ENCODE measurements around the gene COL23A1.
"Not testable (repeated sequence)": the region's sequence is repeated elsewhere in the genome, so short reads cannot be mapped to it uniquely, and the experiment has no call there.

Gene COL23A1

GRCh38 chr5:178201927-178202235 lies 388.3 kb downstream of the COL23A1 start:
- DNase-seq = no peak

GRCh38 chr5:178201221-178201926 lies 388.8 kb downstream of the COL23A1 start:
- no peak for DNase-seq

- DNase-seq = no peak
Observed at GRCh38 chr5:178199581-178200434, 390.4 kb downstream of the COL23A1 start.

GRCh38 chr5:178198706-178199105 lies 391.5 kb downstream of the COL23A1 start:
- DNase-seq = no peak

- DNase-seq = not testable (repeated sequence)
Observed at GRCh38 chr5:178198151-178198550, 392.0 kb downstream of the COL23A1 start.

DNA sequence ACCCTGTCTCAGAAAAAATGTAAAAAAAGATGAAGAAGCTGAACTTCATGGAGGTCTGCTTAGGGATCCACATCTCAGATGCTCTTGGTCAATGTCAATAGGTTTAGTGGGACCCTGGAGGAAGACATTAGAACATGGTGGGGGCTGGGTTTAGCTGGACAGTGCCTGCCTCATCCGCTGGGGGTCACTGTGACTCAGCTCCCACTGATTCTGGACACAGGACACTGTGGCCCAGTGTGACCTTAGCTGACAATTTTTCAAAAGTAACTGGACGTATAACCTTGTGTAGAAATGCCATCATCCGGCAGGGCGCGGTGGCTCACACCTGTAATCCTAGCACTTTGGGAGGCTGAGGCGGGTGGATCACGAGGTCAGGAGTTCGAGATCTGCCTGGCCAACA lies 393.2 kb downstream of the COL23A1 start:
- DNase-seq = no peak

GRCh38 chr5:178196281-178196812 lies 393.8 kb downstream of the COL23A1 start:
- DNase-seq = no peak

- DNase-seq = no peak
Observed at GRCh38 chr5:178194026-178194425, 396.2 kb downstream of the COL23A1 start.

GRCh38 chr5:178193251-178193809 lies 396.9 kb downstream of the COL23A1 start:
- DNase-seq = no peak

DNA sequence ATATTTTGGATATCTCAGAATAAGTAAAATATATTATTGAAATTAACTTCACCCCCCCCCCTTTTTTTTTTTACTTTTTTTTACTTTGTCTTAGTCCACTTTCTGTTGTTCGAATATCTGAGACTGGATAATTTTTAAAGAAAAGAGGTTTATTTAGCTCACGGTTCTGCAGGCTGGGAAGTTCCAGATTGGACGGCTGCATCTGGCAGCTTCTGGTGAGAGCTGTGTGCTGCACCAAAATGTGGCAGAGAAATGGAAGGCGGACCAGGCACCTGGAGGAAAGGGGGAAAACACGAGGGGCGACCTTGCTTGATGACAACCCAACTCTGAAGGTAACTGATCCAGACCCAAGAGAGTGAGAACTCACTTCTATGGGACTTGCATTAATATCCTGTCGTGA lies 397.4 kb downstream of the COL23A1 start:
- DNase-seq = no peak

GRCh38 chr5:178192244-178192643 lies 397.9 kb downstream of the COL23A1 start:
- no peak for DNase-seq

- no peak for DNase-seq
Observed at GRCh38 chr5:178191661-178192060, 398.5 kb downstream of the COL23A1 start.

- no peak for DNase-seq
Observed at GRCh38 chr5:178189433-178189832, 400.8 kb downstream of the COL23A1 start.

All from NCI-H1048 (cell line).